ENCODE data around the gene STK24.

The STK24 gene

DNA sequence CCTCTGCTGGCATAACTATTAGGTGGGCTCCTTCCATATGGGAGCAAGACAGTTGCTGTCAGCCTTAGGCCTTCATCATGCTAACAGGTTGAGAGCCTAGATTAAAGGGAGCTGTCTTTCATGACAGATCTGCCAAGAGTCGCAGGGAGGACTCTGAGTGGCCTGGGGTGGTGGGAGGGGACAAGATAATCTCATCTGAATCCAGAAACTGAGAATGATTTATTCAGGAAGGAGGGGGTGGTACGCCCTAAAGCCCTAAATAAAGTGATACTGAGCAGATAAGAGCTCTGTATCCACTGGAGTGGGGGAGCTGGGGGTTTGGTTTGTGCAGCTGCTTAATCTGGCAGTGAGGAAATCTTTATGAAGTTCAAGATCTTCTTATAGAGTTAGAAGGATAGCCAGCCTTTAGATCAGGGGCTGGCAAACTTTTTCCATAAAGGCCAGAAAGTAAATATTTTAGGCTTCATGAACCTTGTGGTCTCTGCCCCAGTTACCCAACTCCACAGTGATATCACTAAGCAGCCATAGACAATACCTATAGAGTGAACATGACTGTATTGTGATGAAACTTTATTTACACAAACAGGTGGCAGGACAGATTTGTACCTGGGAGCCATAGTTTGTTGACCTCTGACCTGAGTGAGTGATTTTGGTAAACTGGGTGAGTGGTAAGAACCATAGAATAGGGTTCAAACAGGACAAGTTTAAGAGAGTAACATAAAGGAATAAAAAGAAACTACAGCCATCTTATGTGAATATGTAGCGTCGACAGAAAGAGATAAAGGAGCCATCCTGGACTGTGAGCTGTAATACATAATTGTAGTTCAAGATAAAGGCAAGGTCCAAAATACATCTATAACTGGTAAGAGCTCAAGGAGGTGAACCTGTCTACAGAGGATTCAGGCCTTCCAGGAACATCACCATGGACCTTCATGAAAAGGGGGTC is 9.8 kb upstream of the STK24 start:
- H3K4me1 ChIP-seq (ENCODE audit: control insufficient read depth in 2 of 2, insufficient read depth in 1 of 2, low read depth in 1 of 2, low read length in 2 of 2) = peaks cover 0 to 7% of the 10 kb centered on the region in 2 donors
- no peak overlapping the region for H2BK12ac ChIP-seq (ENCODE audit: low read length)
- no peak overlapping the region for H2BK15ac ChIP-seq (ENCODE audit: low read length)
- no peaks in the 10 kb centered on the region for H3K9me3 ChIP-seq (replicated peaks in 1 of 2; ENCODE audit: control insufficient read depth in 2 of 2, insufficient read depth in 1 of 2, low read depth in 1 of 2, low read length in 2 of 2)
- H2BK120ac ChIP-seq (ENCODE audit: low read depth, low read length) = no peak overlapping the region
- no peaks in the 10 kb centered on the region for H3K79me1 ChIP-seq (ENCODE audit: low read depth, low read length)
- H4K91ac ChIP-seq (ENCODE audit: low read depth, low read length, poor library complexity) = no peak overlapping the region
- H2AK5ac ChIP-seq (ENCODE audit: low read depth, low read length) = no peak overlapping the region
- no peaks in the 10 kb centered on the region for H3K36me3 ChIP-seq (replicated peaks in 1 of 2; ENCODE audit: control insufficient read depth in 2 of 2, insufficient read depth in 2 of 2, low read length in 2 of 2)
- no peak overlapping the region for H3K27ac ChIP-seq (replicated peaks; ENCODE audit: low read length)
- no CpG with 5 or more reads among the region's 4 CpGs for WGBS, 2 donors (ENCODE audit: extremely low coverage in 2 of 2, insufficient read length in 2 of 2, insufficient replicate concordance in 1 of 2)
- peaks cover 0 to 9% (median 0%) of the 10 kb centered on the region in 3 experiments for H3K27me3 ChIP-seq (ENCODE audit: control insufficient read depth in 3 of 3, insufficient read depth in 3 of 3, low read depth in 1 of 3, low read length in 3 of 3)
- no peak overlapping the region for H3K4me3 ChIP-seq (ENCODE audit: low read length in 2 of 2)
- H3K9ac ChIP-seq (ENCODE audit: low read depth, low read length, poor library complexity) = no peak overlapping the region
- no peak overlapping the region for H3K4ac ChIP-seq (ENCODE audit: low read length)
- no peak overlapping the region for H3K4me2 ChIP-seq (ENCODE audit: insufficient read depth, low read length, poor library complexity, severe bottlenecking)
- no peak overlapping the region for H2AFZ ChIP-seq (ENCODE audit: low read length)
- no peak for DNase-seq (ENCODE audit: low spot score)
- H3K18ac ChIP-seq (ENCODE audit: low read length) = no peak overlapping the region
- H4K8ac ChIP-seq (ENCODE audit: low read depth, low read length) = no peak overlapping the region
- H3K14ac ChIP-seq (ENCODE audit: low read length) = no peak overlapping the region
- H3K23ac ChIP-seq (ENCODE audit: low read depth, low read length, poor library complexity) = no peak overlapping the region
- no peak overlapping the region for H2BK5ac ChIP-seq (ENCODE audit: low read length)

DNA sequence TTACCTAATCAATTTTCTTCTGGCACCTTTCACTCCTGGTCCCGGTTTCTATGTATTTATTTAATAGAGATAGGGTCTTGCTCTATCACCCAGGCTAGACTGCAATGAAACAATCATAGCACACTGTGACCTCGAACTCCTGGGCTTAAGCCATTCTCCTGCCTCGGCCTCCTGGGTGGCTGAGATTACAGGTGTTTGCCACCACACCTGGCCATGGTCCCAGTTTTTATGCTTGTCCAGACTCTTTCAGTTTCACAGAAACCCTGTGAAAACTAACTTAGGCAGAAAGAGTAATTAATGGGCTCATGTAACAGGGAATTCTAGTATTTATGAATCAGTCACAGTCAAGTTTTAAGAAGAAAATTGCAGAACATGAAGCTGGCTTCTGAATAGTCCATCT is 9.0 kb upstream of the STK24 start:
- Histone ChIP-seq H3K4ac (ENCODE audit: low read length) (no peak overlapping the region), H2BK5ac (ENCODE audit: low read length) (no peak overlapping the region), H3K27me3 (ENCODE audit: control insufficient read depth in 3 of 3, insufficient read depth in 3 of 3, low read depth in 1 of 3, low read length in 3 of 3) (peaks cover 0 to 9% (median 0%) of the 10 kb centered on the region in 3 experiments), H3K27ac (replicated peaks; ENCODE audit: low read length) (no peak overlapping the region), H3K9me3 (replicated peaks in 1 of 2; ENCODE audit: control insufficient read depth in 2 of 2, insufficient read depth in 1 of 2, low read depth in 1 of 2, low read length in 2 of 2) (no peaks in the 10 kb centered on the region), H3K18ac (ENCODE audit: low read length) (no peak overlapping the region), H2BK120ac (ENCODE audit: low read depth, low read length) (no peak overlapping the region), H3K14ac (ENCODE audit: low read length) (no peak overlapping the region), H4K8ac (ENCODE audit: low read depth, low read length) (no peak overlapping the region), H3K9ac (ENCODE audit: low read depth, low read length, poor library complexity) (no peak overlapping the region), H3K4me1 (ENCODE audit: control insufficient read depth in 2 of 2, insufficient read depth in 1 of 2, low read depth in 1 of 2, low read length in 2 of 2) (peaks cover 0 to 11% of the 10 kb centered on the region in 2 donors), H2AK5ac (ENCODE audit: low read depth, low read length) (no peak overlapping the region), H3K79me1 (ENCODE audit: low read depth, low read length) (no peaks in the 10 kb centered on the region), H2AFZ (ENCODE audit: low read length) (no peak overlapping the region), H3K23ac (ENCODE audit: low read depth, low read length, poor library complexity) (no peak overlapping the region), H3K4me3 (ENCODE audit: low read length in 2 of 2) (no peak overlapping the region), H4K91ac (ENCODE audit: low read depth, low read length, poor library complexity) (no peak overlapping the region), H3K4me2 (ENCODE audit: insufficient read depth, low read length, poor library complexity, severe bottlenecking) (no peak overlapping the region), H2BK15ac (ENCODE audit: low read length) (no peak overlapping the region), H2BK12ac (ENCODE audit: low read length) (no peak overlapping the region), H3K36me3 (replicated peaks in 1 of 2; ENCODE audit: control insufficient read depth in 2 of 2, insufficient read depth in 2 of 2, low read length in 2 of 2) (no peaks in the 10 kb centered on the region)
- DNase-seq (ENCODE audit: low spot score) = no peak
- no CpG with 5 or more reads among the region's 3 CpGs for WGBS, 2 donors (ENCODE audit: extremely low coverage in 2 of 2, insufficient read length in 2 of 2, insufficient replicate concordance in 1 of 2)

GRCh38 chr13:98585398-98585754 is 8.5 kb upstream of the STK24 start:
- no peak overlapping the region for H4K8ac ChIP-seq (ENCODE audit: low read depth, low read length)
- no peak for DNase-seq (ENCODE audit: low spot score)
- H3K4ac ChIP-seq (ENCODE audit: low read length) = no peak overlapping the region
- H2AK5ac ChIP-seq (ENCODE audit: low read depth, low read length) = no peak overlapping the region
- H3K9me3 ChIP-seq (replicated peaks in 1 of 2; ENCODE audit: control insufficient read depth in 2 of 2, insufficient read depth in 1 of 2, low read depth in 1 of 2, low read length in 2 of 2) = no peaks in the 10 kb centered on the region
- WGBS, 2 donors (ENCODE audit: extremely low coverage in 2 of 2, insufficient read length in 2 of 2, insufficient replicate concordance in 1 of 2) = no CpG with 5 or more reads among the region's 5 CpGs
- H3K4me2 ChIP-seq (ENCODE audit: insufficient read depth, low read length, poor library complexity, severe bottlenecking) = no peak overlapping the region
- H2AFZ ChIP-seq (ENCODE audit: low read length) = no peak overlapping the region
- H2BK5ac ChIP-seq (ENCODE audit: low read length) = no peak overlapping the region
- no peak overlapping the region for H3K4me3 ChIP-seq (ENCODE audit: low read length in 2 of 2)
- H3K79me1 ChIP-seq (ENCODE audit: low read depth, low read length) = no peaks in the 10 kb centered on the region
- H3K14ac ChIP-seq (ENCODE audit: low read length) = no peak overlapping the region
- no peak overlapping the region for H3K18ac ChIP-seq (ENCODE audit: low read length)
- no peak overlapping the region for H2BK12ac ChIP-seq (ENCODE audit: low read length)
- H4K91ac ChIP-seq (ENCODE audit: low read depth, low read length, poor library complexity) = no peak overlapping the region
- peaks cover 0 to 9% (median 0%) of the 10 kb centered on the region in 3 experiments for H3K27me3 ChIP-seq (ENCODE audit: control insufficient read depth in 3 of 3, insufficient read depth in 3 of 3, low read depth in 1 of 3, low read length in 3 of 3)
- no peaks in the 10 kb centered on the region for H3K36me3 ChIP-seq (replicated peaks in 1 of 2; ENCODE audit: control insufficient read depth in 2 of 2, insufficient read depth in 2 of 2, low read length in 2 of 2)
- H3K23ac ChIP-seq (ENCODE audit: low read depth, low read length, poor library complexity) = no peak overlapping the region
- H3K9ac ChIP-seq (ENCODE audit: low read depth, low read length, poor library complexity) = no peak overlapping the region
- no peak overlapping the region for H3K27ac ChIP-seq (replicated peaks; ENCODE audit: low read length)
- H2BK120ac ChIP-seq (ENCODE audit: low read depth, low read length) = no peak overlapping the region
- peaks cover 0 to 11% of the 10 kb centered on the region in 2 donors for H3K4me1 ChIP-seq (ENCODE audit: control insufficient read depth in 2 of 2, insufficient read depth in 1 of 2, low read depth in 1 of 2, low read length in 2 of 2)
- H2BK15ac ChIP-seq (ENCODE audit: low read length) = no peak overlapping the region

GRCh38 chr13:98584668-98585397 is 7.9 kb upstream of the STK24 start:
- no peaks in the 10 kb centered on the region for H3K79me1 ChIP-seq (ENCODE audit: low read depth, low read length)
- no peak overlapping the region for H3K9ac ChIP-seq (ENCODE audit: low read depth, low read length, poor library complexity)
- no peak overlapping the region for H2AK5ac ChIP-seq (ENCODE audit: low read depth, low read length)
- peaks cover 0 to 9% (median 0%) of the 10 kb centered on the region in 3 experiments for H3K27me3 ChIP-seq (ENCODE audit: control insufficient read depth in 3 of 3, insufficient read depth in 3 of 3, low read depth in 1 of 3, low read length in 3 of 3)
- H4K8ac ChIP-seq (ENCODE audit: low read depth, low read length) = no peak overlapping the region
- no peak for DNase-seq (ENCODE audit: low spot score)
- H3K4me3 ChIP-seq (ENCODE audit: low read length in 2 of 2) = no peak overlapping the region
- no peak overlapping the region for H3K4me2 ChIP-seq (ENCODE audit: insufficient read depth, low read length, poor library complexity, severe bottlenecking)
- no peaks in the 10 kb centered on the region for H3K36me3 ChIP-seq (replicated peaks in 1 of 2; ENCODE audit: control insufficient read depth in 2 of 2, insufficient read depth in 2 of 2, low read length in 2 of 2)
- WGBS, 2 donors (ENCODE audit: extremely low coverage in 2 of 2, insufficient read length in 2 of 2, insufficient replicate concordance in 1 of 2) = no CpG with 5 or more reads among the region's 4 CpGs
- no peak overlapping the region for H3K27ac ChIP-seq (replicated peaks; ENCODE audit: low read length)
- H3K4ac ChIP-seq (ENCODE audit: low read length) = no peak overlapping the region
- no peak overlapping the region for H3K14ac ChIP-seq (ENCODE audit: low read length)
- no peak overlapping the region for H2BK5ac ChIP-seq (ENCODE audit: low read length)
- no peak overlapping the region for H2BK12ac ChIP-seq (ENCODE audit: low read length)
- H2AFZ ChIP-seq (ENCODE audit: low read length) = no peak overlapping the region
- peaks cover 0 to 11% of the 10 kb centered on the region in 2 donors for H3K4me1 ChIP-seq (ENCODE audit: control insufficient read depth in 2 of 2, insufficient read depth in 1 of 2, low read depth in 1 of 2, low read length in 2 of 2)
- H3K9me3 ChIP-seq (replicated peaks in 1 of 2; ENCODE audit: control insufficient read depth in 2 of 2, insufficient read depth in 1 of 2, low read depth in 1 of 2, low read length in 2 of 2) = no peaks in the 10 kb centered on the region
- no peak overlapping the region for H2BK120ac ChIP-seq (ENCODE audit: low read depth, low read length)
- no peak overlapping the region for H2BK15ac ChIP-seq (ENCODE audit: low read length)
- H3K18ac ChIP-seq (ENCODE audit: low read length) = no peak overlapping the region
- no peak overlapping the region for H3K23ac ChIP-seq (ENCODE audit: low read depth, low read length, poor library complexity)
- no peak overlapping the region for H4K91ac ChIP-seq (ENCODE audit: low read depth, low read length, poor library complexity)

Measured in neuronal stem cell (in vitro differentiated cells).